Thymus (tissue), 11 donors: ENCODE results near the gene GRHL1. TPM values are rescaled to one million over a fixed set of nuclear protein-coding genes. Genes with fewer than 3 reads are reported as not detected.

Source experiments
- DNase-seq, 9 donors: peaks; one replicate each; pipeline ENCODE4 v3.0.0-alpha.2; 2013; ENCODE audit warnings: low spot score in 9 of 9, low read depth in 6 of 9, missing footprints in 1 of 9
- H3K27ac ChIP-seq, 2 donors: one replicate each; pipeline ENCODE4 v1.5.1; 2013; ENCODE audit warnings: control low read depth in 1 of 2, low read depth in 1 of 2, low read length in 1 of 2, mild to moderate bottlenecking in 1 of 2, moderate library complexity in 1 of 2
- H3K27me3 ChIP-seq, 2 donors: one replicate each; pipeline ENCODE4 v1.5.1; 2013; ENCODE audit warnings: low read length in 1 of 2; ENCODE audit not compliant: control insufficient read depth in 2 of 2, insufficient read depth in 1 of 2
- H3K36me3 ChIP-seq, 2 donors: one replicate each; pipeline ENCODE4 v1.5.1; 2013; ENCODE audit warnings: low read length in 1 of 2, mild to moderate bottlenecking in 1 of 2, moderate library complexity in 1 of 2; ENCODE audit not compliant: control insufficient read depth in 2 of 2, insufficient read depth in 2 of 2
- H3K4me1 ChIP-seq, 2 donors: one replicate each; pipeline ENCODE4 v1.5.1; 2013; ENCODE audit warnings: low read length in 2 of 2; ENCODE audit not compliant: control insufficient read depth in 2 of 2, insufficient read depth in 2 of 2
- H3K4me3 ChIP-seq, 2 donors: one replicate each; pipeline ENCODE4 v1.5.1; 2013; ENCODE audit warnings: low read length in 2 of 2, control low read depth in 1 of 2, mild to moderate bottlenecking in 1 of 2
- H3K9me3 ChIP-seq, 2 donors: one replicate each; pipeline ENCODE4 v1.5.1; 2013; ENCODE audit warnings: low read length in 1 of 2, mild to moderate bottlenecking in 1 of 2; ENCODE audit not compliant: control insufficient read depth in 2 of 2, insufficient read depth in 1 of 2
- WGBS: extraction: QIAGEN DNeasy Blood & Tissue Kit; methylation state at CpG from one replicate; pipeline ENCODE4 v1.1.7; 2013; 5-methylcytosine and 5-hydroxymethylcytosine counted together
- polyA plus RNA-seq: library from polyadenylated mRNA; stranded (reverse); fragments of 200-250 nt; gene quantifications from one replicate; pipeline ENCODE4 v1.2.3, GENCODE V29; 2013
- total RNA-seq: library from RNA; stranded (reverse); fragments of 120-200 nt; gene quantifications from one replicate; pipeline ENCODE4 v1.2.4, GENCODE V29; 2013
- donor health status: healthy.

The GRHL1 gene
- total and polyA plus RNA-seq, 2 donors, result 1.2 to 7.9 TPM

DNA sequence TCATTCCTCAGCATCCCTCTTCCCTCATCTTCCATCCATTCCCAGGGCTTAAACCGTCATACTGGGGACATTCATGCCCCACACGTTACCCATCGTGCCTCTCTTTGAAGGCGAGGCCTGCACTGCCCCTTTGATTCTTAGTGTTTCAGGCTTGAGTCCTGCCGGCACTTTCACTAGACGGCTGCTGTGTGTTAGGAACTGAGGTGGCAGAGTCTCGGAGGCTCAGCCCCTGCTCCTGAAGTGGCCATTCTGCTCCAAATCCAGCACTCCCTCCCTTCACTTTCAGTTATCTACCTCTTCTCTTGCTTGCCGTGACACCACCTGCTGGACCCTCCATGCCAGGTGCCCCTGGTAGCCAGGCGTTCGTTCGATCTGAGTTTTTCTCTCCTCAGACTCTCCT is 43.0 kb downstream of the GRHL1 start:
- no peaks in the 10 kb centered on the region for H3K4me1 ChIP-seq

DNA sequence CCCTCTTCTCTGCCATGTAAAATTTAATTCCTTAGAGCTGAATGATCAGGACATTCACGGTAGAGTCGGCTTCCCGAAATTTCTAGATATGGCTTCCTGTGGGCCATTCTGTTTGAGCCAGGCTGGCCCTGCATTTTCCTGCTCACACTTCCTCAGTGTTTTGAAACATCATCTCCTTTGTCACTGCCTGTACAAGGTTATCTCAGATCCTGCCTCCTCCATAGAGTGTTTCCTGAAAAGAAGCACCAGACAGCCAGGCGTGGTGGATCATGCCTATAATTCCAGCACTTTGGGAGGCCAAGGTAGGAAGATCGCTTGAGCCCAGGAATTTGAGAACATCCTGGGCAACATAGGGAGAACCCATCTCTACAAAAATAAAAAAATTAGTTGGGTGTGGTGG is 43.6 kb downstream of the GRHL1 start:
- H3K4me1 ChIP-seq, result no peaks in the 10 kb centered on the region
- H3K36me3 ChIP-seq, result no peaks in the 10 kb centered on the region
- no peaks in the 10 kb centered on the region for H3K9me3 ChIP-seq
- H3K27ac ChIP-seq, result no peak overlapping the region
- 98% methylated on average over 5 of the region's 5 CpGs for WGBS
- no peak for DNase-seq
- no peaks in the 10 kb centered on the region for H3K27me3 ChIP-seq
- H3K4me3 ChIP-seq, result no peak overlapping the region

More for the DNA sequence above, 43.0 kb downstream of the GRHL1 start:
- no peaks in the 10 kb centered on the region for H3K27me3 ChIP-seq
- H3K27ac ChIP-seq, result no peak overlapping the region
- no peak overlapping the region for H3K4me3 ChIP-seq
- H3K9me3 ChIP-seq, result no peaks in the 10 kb centered on the region
- no peaks in the 10 kb centered on the region for H3K36me3 ChIP-seq
- WGBS, result 98% methylated on average over 11 of the region's 11 CpGs
- no peak for DNase-seq

GRCh38 chr2:9996321-9996720 is 44.8 kb downstream of the GRHL1 start:
- Histone ChIP-seq H3K9me3 (no peaks in the 10 kb centered on the region), H3K4me3 (no peak overlapping the region), H3K36me3 (no peaks in the 10 kb centered on the region), H3K27ac (no peak overlapping the region), H3K4me1 (no peaks in the 10 kb centered on the region), H3K27me3 (no peaks in the 10 kb centered on the region)
- 95% methylated on average over 7 of the region's 7 CpGs for WGBS
- no peak for DNase-seq

DNA sequence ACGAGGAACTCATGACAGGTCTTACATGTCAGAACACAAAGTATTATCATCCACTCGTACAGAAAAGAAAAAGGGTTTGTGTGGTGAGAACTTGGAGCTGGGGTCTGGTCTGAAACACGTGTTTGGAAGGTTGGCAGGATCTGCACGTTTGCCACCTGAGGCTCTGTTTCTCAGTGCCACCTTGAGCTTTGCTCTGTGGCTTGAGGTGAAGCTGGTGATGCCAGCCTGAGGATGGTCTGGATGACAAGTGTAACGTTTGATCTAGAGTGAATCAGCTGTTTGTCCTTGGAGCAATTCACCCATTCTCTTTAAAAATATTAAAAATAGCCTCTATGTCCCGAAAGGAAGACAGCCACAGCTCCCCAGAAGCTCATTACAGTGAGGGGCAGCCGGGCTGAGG is 46.4 kb downstream of the GRHL1 start:
- H3K27ac ChIP-seq, result no peak overlapping the region
- 76% methylated on average over 7 of the region's 7 CpGs for WGBS
- H3K36me3 ChIP-seq, result no peaks in the 10 kb centered on the region
- no peak for DNase-seq
- no peaks in the 10 kb centered on the region for H3K4me1 ChIP-seq
- H3K4me3 ChIP-seq, result no peak overlapping the region
- no peaks in the 10 kb centered on the region for H3K27me3 ChIP-seq
- no peaks in the 10 kb centered on the region for H3K9me3 ChIP-seq

DNA sequence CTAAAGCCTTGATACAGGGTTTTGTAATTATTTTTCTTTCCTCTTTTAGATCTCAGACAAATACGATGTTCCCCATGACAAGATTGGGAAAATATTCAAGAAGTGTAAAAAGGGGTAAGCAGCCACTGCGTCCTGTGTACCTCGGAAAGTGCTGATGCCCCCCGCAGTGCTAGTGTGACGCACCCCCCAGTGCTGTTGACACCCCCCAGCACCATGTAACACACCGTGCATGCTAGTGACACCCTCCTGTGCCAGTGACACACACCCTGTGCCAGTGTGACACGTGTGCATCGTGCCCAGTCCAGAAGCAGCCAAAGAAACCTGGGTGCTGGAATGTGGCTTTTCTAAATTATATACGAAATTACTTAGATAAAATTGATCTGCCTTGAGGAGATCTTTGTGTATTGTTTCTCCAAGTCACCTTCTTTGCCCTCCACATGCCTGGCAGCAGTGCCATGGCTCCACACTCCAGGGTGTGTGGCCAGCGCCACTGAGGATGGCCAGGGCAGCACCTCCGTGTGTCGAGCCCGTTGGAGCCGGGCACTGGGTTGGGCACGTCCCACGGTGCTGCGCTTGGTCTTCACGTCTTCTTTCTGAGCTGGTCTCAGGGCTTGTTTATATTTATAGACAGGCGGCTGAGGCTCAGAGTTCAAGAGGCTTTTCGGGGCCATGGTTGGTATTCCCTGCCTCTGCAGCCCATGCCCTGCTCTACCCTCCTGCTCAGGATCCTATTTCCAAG is 47.6 kb downstream of the GRHL1 start:
- no peak overlapping the region for H3K27ac ChIP-seq
- H3K4me1 ChIP-seq, result no peaks in the 10 kb centered on the region
- no peak overlapping the region for H3K4me3 ChIP-seq
- 98% methylated on average over 20 of the region's 20 CpGs for WGBS
- DNase-seq, result no peak
- no peaks in the 10 kb centered on the region for H3K9me3 ChIP-seq
- H3K27me3 ChIP-seq, result no peaks in the 10 kb centered on the region
- no peaks in the 10 kb centered on the region for H3K36me3 ChIP-seq

GRCh38 chr2:9999693-10000092 is 48.2 kb downstream of the GRHL1 start:
- no peak overlapping the region for H3K4me3 ChIP-seq
- no peaks in the 10 kb centered on the region for H3K36me3 ChIP-seq
- H3K4me1 ChIP-seq, result no peaks in the 10 kb centered on the region
- DNase-seq, result no peak
- no peak overlapping the region for H3K27ac ChIP-seq
- WGBS, result 94% methylated on average over 1 of the region's 1 CpG
- no peaks in the 10 kb centered on the region for H3K27me3 ChIP-seq
- no peaks in the 10 kb centered on the region for H3K9me3 ChIP-seq

DNA sequence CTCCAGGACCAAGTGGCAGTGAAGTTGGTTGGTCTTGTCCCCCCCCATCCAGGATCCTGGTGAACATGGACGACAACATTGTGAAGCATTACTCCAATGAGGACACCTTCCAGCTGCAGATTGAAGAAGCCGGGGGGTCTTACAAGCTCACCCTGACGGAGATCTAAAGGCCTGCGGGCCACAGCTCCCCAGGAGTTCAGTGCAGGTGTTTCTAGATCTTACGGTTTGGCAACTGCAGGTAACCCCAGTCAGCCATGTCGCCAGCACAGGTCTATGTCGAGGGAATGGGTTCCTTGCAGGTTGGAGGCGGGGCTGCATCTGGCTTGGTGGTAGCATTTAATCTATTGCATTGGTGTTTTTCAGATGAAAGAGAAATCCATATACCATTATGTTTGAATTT is 49.0 kb downstream of the GRHL1 start:
- DNase-seq, result no peak
- H3K4me3 ChIP-seq, result no peak overlapping the region
- WGBS, result 95% methylated on average over 8 of the region's 8 CpGs
- no peaks in the 10 kb centered on the region for H3K36me3 ChIP-seq
- H3K9me3 ChIP-seq, result peaks cover 0 to under 1% of the 10 kb centered on the region in 2 donors
- H3K4me1 ChIP-seq, result no peaks in the 10 kb centered on the region
- peaks cover 0 to 3% of the 10 kb centered on the region in 2 donors for H3K27me3 ChIP-seq
- H3K27ac ChIP-seq, result no peak overlapping the region

- Histone ChIP-seq H3K27ac (no peak overlapping the region), H3K4me3 (no peak overlapping the region), H3K36me3 (no peaks in the 10 kb centered on the region), H3K9me3 (peaks cover 0 to 8% of the 10 kb centered on the region in 2 donors), H3K27me3 (peaks cover 0 to 14% of the 10 kb centered on the region in 2 donors), H3K4me1 (no peaks in the 10 kb centered on the region)
- WGBS, result 94% methylated on average over 5 of the region's 5 CpGs
- no peak for DNase-seq
Observed at GRCh38 chr2:10001586-10001985, 50.1 kb downstream of the GRHL1 start.

- 91% methylated on average over 5 of the region's 5 CpGs for WGBS
- no peak overlapping the region for H3K4me3 ChIP-seq
- H3K9me3 ChIP-seq, result peaks cover 0 to 8% of the 10 kb centered on the region in 2 donors
- no peak for DNase-seq
- no peaks in the 10 kb centered on the region for H3K4me1 ChIP-seq
- no peak overlapping the region for H3K27ac ChIP-seq
- no peaks in the 10 kb centered on the region for H3K36me3 ChIP-seq
- H3K27me3 ChIP-seq, result peaks cover 2 to 19% of the 10 kb centered on the region in 2 donors
Observed at GRCh38 chr2:10002109-10002508, 50.6 kb downstream of the GRHL1 start.
